ENCODE data around the gene ADAMTSL2. TPM values are rescaled to one million over a fixed set of nuclear protein-coding genes. Genes with fewer than 3 reads are reported as not detected.

The ADAMTSL2 gene
- total RNA-seq: 17.4 TPM
- long read RNA-seq, full-length matches to known transcripts: 4 of 35 reads
- long read RNA-seq, partial matches to known transcripts: 22 of 35 reads
- long read RNA-seq, other reads (novel, unspliced or antisense): 9 of 35 reads

DNA sequence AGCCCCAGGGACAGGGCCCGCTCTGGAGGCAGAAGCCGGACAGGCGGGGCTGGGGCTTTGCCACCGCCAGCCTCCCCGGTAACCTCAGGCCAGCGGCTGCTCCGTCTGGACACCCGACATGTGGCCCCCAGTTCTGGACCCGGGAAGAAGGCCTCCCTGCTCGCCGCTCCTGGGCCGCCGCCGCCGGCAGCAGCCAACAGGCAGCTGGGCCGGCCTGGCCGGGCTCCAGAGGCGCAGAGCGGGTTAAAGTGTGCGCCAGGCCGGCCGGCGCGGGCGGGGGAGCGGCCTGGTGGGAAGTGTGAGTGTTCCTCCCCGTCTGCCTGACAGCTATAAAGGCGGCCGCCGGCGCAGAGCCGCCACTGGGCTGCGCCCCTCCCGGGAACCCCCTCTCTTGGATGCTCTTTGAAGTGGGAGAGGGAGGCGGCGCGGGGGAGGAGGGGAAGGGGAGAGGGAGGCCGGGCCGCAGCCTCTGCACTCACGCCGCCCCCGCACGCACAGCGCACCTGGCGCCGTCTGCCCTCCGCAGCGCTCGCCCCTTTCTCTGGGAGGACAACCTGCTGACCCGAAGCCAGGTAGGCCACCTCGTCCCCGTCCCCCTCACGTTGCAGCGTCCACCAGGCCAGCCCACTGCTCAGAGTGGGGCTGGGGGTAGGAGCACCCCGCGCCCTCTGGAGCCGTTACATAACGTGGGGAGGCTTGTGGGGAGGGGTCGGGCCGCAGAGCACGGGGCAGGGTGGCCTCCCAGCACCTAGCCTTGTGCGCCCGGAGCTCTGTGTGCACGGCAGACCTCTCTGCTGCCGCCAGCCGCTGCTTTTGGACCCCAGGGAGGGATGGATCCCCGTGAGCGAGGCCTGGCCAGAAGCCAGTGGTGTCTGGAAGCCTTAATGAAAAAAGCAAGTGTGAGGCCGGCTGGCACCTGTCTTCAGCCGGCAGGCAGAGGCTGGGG, at the start of gene ADAMTSL2:
ADAMTSL2 (plus strand) TSS at position 359 of the 946 bp plus-strand sequence. CDS start 2,009 bp downstream, outside the sequence.
- ATAC-seq: peak; percentile 55
- H3K4me3 ChIP-seq: peak within 1 kb of the TSS; percentile 54
- H3K27me3 ChIP-seq: peaks cover 12% of the 10 kb centered on the region

DNA sequence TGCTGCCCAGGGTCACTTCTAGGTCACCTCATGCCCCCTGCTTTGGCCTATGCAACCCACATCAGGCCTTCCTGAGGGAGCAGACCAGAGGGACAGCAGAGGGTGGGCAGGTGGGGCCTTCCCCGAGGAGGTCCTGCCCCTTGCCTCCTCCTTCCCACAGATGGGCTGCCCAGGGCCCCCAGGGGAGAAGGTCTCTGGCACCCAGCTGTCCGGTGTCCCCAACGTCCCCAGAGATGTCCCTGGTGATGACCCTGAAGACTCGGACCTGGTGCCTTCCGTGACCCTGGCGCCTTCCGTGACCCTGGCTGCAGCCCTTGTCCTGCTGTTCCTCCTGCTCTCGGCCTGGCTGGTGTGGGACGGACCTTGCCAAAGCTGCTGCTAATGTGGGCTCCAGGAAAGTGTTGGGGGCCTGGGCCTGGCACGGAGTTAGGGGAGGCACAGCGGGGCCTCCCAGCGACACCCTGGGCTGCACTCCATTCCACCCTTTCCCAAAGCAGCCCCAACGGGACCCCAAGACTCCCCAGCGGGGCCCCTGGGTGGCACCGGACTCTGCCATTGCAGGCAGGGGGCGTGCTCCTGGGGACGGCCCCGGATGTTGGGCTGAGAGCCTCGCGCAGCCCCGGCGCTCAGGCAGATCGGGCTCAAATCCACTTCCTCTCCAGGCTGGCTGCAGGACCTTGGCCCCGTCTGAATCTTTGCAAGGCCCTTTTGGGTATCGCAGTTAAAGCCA, 48.8 kb upstream of the ADAMTSL2 start:
- H3K27me3 ChIP-seq: no peaks in the 10 kb centered on the region
- H3K27ac ChIP-seq: no peak overlapping the region
- H3K4me1 ChIP-seq: peaks cover 4% of the 10 kb centered on the region
- no peak overlapping the region for H3K4me3 ChIP-seq
- peak; percentile 2 for ATAC-seq
- TF ChIP-seq, protein P1, sequence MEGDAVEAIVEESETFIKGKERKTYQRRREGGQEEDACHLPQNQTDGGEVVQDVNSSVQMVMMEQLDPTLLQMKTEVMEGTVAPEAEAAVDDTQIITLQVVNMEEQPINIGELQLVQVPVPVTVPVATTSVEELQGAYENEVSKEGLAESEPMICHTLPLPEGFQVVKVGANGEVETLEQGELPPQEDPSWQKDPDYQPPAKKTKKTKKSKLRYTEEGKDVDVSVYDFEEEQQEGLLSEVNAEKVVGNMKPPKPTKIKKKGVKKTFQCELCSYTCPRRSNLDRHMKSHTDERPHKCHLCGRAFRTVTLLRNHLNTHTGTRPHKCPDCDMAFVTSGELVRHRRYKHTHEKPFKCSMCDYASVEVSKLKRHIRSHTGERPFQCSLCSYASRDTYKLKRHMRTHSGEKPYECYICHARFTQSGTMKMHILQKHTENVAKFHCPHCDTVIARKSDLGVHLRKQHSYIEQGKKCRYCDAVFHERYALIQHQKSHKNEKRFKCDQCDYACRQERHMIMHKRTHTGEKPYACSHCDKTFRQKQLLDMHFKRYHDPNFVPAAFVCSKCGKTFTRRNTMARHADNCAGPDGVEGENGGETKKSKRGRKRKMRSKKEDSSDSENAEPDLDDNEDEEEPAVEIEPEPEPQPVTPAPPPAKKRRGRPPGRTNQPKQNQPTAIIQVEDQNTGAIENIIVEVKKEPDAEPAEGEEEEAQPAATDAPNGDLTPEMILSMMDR (IDR thresholded peaks at IDR 0.05): no peak
- H3K9me3 ChIP-seq: no peaks in the 10 kb centered on the region
- intact Hi-C loops (cut with DNase I): loop anchor here (10.0 kb wide), 1 partner anchor 301 kb away; no protein-coding TSS in a partner anchor
- peak; percentile 64 for DNase-seq
- H3K36me3 ChIP-seq: no peaks in the 10 kb centered on the region

More for the DNA sequence above, at the start of gene ADAMTSL2:
- TF ChIP-seq, protein P1 (IDR thresholded peaks at IDR 0.05): no peak
- intact Hi-C loops (cut with DNase I): loop anchor here (5.0 kb wide), 1 partner anchor 193 kb away; no protein-coding TSS in a partner anchor
- Histone ChIP-seq H3K27ac (peak within 1 kb of the TSS; percentile 63), H3K9me3 (no peaks in the 10 kb centered on the region), H3K4me1 (peaks cover 25% of the 10 kb centered on the region), H3K36me3 (no peaks in the 10 kb centered on the region)
- DNase-seq: peak; percentile 80

DNA sequence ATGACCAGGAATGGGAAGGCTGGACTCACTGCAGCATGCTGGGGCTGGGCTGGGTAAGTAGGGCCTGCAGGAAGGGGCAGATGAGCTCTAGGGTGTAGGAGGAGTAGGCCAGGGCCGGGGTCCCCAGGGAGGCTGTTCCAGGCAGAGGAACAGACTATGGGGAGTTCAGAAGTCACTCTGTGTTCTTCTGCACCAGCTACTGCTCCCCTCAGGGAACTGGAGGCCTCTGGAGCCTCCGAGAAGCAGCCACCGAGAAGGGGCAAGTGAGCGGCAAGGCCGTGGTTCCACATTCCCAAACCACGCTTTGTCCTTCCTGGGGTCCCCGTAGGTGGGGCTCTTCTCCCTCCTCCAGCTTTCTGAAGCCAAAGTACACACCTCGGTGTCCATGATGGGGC, 47.2 kb upstream of the ADAMTSL2 start:
- Histone ChIP-seq H3K4me1 (peaks cover 12% of the 10 kb centered on the region), H3K36me3 (no peaks in the 10 kb centered on the region), H3K4me3 (no peak overlapping the region), H3K9me3 (no peaks in the 10 kb centered on the region), H3K27ac (no peak overlapping the region), H3K27me3 (no peaks in the 10 kb centered on the region)
- TF ChIP-seq, protein P1 (IDR thresholded peaks at IDR 0.05): no peak
- intact Hi-C loops (cut with DNase I): loop anchor here (10.0 kb wide), 1 partner anchor 303 kb away; no protein-coding TSS in a partner anchor
- DNase-seq: no peak
- ATAC-seq: no peak

DNA sequence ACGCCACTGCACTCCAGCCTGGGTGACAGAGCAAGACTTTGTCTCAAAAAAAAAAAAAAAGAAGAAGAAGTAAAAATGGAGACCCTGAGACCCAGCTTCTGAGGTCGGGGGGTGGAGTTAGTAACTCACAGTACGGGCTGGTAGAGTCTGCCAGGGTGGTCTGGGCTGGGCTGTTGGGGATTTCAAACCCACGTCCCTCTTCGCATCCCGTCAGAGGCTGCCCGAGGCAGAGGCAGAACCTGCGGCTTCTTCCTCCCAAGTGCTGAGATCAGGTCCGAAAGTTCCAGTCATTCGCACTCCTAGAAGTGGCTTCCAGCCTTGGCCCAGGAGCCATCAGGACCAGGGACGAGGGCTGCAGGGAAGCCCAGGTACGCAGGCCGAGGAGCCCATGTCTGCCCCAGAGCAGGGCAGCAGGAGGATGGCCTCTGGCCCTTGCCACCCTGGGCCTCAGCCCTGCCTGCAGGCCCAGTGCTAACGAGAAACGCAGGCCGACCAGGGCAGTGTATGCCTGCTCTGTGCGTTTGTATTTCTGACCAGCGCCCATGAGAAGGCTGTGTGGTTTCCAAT, 45.7 kb upstream of the ADAMTSL2 start:
- peak; percentile 56 for DNase-seq
- TF ChIP-seq, protein P1 (IDR thresholded peaks at IDR 0.05): no peak
- peaks cover 20% of the 10 kb centered on the region for H3K4me1 ChIP-seq
- no peak overlapping the region for H3K27ac ChIP-seq
- H3K4me3 ChIP-seq: no peak overlapping the region
- intact Hi-C loops (cut with DNase I): loop anchor here (10.0 kb wide), 1 partner anchor 304 kb away; no protein-coding TSS in a partner anchor
- no peaks in the 10 kb centered on the region for H3K36me3 ChIP-seq
- no peak for ATAC-seq
- H3K9me3 ChIP-seq: no peaks in the 10 kb centered on the region
- no peaks in the 10 kb centered on the region for H3K27me3 ChIP-seq

All from upper lobe of right lung (tissue), 1 donor.